ENCODE data around the gene RHCG. TPM values are rescaled to one million over a fixed set of nuclear protein-coding genes. Genes with fewer than 3 reads are reported as not detected.

RHCG gene
- polyA plus RNA-seq, 1 of the 3 experiments (the other 2 are of a cell fraction), result not detected

DNA sequence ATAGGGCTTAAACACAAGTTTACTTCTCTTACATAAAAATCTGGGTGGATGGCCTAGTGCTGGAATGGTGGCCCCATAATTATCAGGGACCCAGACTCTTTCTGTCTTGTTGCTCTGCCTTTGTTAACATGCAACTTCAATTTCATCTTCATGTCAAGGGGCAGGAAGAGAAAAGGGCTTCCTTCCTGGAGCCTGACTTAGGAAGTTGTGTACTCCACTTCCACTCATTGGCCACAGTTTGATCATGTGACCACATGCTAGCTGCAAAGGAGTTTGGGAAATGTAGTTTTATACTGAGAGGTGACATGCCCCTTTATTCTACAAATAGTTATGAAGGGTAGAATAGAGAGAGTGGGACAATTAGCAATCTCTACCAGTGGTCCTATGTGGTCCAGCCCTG, 39.3 kb downstream of the RHCG start (continued):
- TF ChIP-seq, protein P1, sequence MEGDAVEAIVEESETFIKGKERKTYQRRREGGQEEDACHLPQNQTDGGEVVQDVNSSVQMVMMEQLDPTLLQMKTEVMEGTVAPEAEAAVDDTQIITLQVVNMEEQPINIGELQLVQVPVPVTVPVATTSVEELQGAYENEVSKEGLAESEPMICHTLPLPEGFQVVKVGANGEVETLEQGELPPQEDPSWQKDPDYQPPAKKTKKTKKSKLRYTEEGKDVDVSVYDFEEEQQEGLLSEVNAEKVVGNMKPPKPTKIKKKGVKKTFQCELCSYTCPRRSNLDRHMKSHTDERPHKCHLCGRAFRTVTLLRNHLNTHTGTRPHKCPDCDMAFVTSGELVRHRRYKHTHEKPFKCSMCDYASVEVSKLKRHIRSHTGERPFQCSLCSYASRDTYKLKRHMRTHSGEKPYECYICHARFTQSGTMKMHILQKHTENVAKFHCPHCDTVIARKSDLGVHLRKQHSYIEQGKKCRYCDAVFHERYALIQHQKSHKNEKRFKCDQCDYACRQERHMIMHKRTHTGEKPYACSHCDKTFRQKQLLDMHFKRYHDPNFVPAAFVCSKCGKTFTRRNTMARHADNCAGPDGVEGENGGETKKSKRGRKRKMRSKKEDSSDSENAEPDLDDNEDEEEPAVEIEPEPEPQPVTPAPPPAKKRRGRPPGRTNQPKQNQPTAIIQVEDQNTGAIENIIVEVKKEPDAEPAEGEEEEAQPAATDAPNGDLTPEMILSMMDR (IDR thresholded peaks at IDR 0.05), result no peak
- no peak for TF ChIP-seq FOXJ3 (CRISPR knock-in tag; IDR thresholded peaks at IDR 0.05)
- no peak for TF ChIP-seq RFX5 (IDR thresholded peaks at IDR 0.05; ENCODE audit: low read length)
- no peak for TF ChIP-seq TEAD4 (IDR thresholded peaks at IDR 0.05; ENCODE audit: borderline replicate concordance, insufficient read depth)
- TF ChIP-seq MEF2A (IDR thresholded peaks at IDR 0.05; ENCODE audit: borderline replicate concordance, low read depth), result no peak
- no peak for TF ChIP-seq JUND (IDR thresholded peaks at IDR 0.05)
- no peak for TF ChIP-seq POLR2AphosphoS5 (IDR thresholded peaks at IDR 0.05; ENCODE audit: low read depth, low read length)

DNA sequence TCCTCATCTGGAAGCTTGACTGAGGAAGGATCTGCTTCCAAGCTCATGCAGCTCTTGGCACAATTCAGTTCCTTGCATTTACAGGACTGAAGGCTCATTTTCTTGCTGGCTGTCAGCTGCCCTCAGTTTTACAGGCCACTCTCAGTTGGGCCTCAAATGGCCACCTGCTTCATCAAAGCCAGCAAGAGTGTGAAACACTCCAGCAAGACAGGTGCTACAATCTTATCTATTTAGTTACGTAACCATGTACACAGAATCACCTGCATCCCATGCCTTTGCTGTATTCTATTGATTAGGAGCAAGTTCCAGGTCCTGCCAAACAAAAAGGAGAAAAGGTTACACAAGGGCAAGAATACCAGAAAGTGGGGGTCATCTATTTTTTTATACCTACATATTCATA, 40.8 kb downstream of the RHCG start:
- H3K9ac ChIP-seq, result no peak overlapping the region
- no peak for TF ChIP-seq MEF2A (IDR thresholded peaks at IDR 0.05; ENCODE audit: borderline replicate concordance, low read depth)
- H3K9me2 ChIP-seq, result no peaks in the 10 kb centered on the region
- no peaks in the 10 kb centered on the region for H3K27me3 ChIP-seq (ENCODE audit: insufficient read depth)
- H3K27ac ChIP-seq (ENCODE audit: low read depth in 2 of 2, low read length in 1 of 2), result no peak overlapping the region
- H3F3A ChIP-seq (replicated peaks; ENCODE audit: insufficient read depth), result no peaks in the 10 kb centered on the region
- ChIA-PET CTCF (interaction anchor here (1.3 to 5.0 kb wide), 5 partner anchors 8 to 99 kb away, joined by 3 to 23 read pairs (median 8); no protein-coding TSS in a partner anchor), POLR2A (no interaction called here)
- H3K4me1 ChIP-seq (ENCODE audit: control insufficient read depth in 1 of 2, insufficient read depth in 2 of 2, low read depth in 1 of 2, low read length in 1 of 2), result peaks cover 3 to 21% of the 10 kb centered on the region in 2 experiments; a peak in 3 of 4 replicates
- no peaks in the 10 kb centered on the region for H3K9me3 ChIP-seq
- WGBS (ENCODE audit: low lambda C conversion rate), result 67% methylated on average over 1 of the region's 1 CpG
- no peak overlapping the region for H2AFZ ChIP-seq (ENCODE audit: low read depth)
- no peaks in the 10 kb centered on the region for H4K20me1 ChIP-seq (ENCODE audit: insufficient read depth)
- DNase-seq, result no peak
- no peaks in the 10 kb centered on the region for H3K79me2 ChIP-seq (ENCODE audit: insufficient read depth)
- H3K4me2 ChIP-seq, result no peak overlapping the region
- no peaks in the 10 kb centered on the region for H3K36me3 ChIP-seq (replicated peaks in 1 of 2; ENCODE audit: control insufficient read depth in 1 of 2, insufficient read depth in 2 of 2, low read length in 1 of 2)
- H3K4me3 ChIP-seq (ENCODE audit: low read depth in 2 of 2, low read length in 1 of 2), result no peak overlapping the region

DNA sequence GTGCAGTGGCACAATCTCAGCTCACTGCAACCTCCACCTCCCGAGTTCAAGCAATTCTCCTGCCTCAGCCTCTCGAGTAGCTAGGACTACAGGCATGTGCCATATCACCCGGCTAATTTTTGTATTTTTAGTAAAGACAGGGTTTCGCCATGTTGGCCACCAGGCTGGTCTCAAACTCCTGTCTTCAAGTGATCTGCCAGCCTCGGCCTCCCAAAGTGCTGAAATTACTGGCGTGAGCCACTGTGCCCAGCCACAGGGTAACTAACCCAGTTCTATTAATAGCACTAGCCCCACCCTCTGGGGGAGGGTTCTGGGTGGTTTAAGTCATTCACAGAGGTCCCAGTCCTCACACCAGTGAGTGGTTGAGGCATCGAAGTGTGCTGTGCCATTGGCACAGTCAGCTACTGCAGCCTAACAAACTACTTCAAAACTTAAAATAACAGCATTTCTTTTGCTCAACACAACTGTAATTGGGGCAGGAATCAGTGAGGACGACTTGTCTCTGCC, 44.0 kb downstream of the RHCG start:
- Histone ChIP-seq H3F3A (replicated peaks; ENCODE audit: insufficient read depth) (no peaks in the 10 kb centered on the region), H4K20me1 (ENCODE audit: insufficient read depth) (no peaks in the 10 kb centered on the region), H3K9me3 (no peaks in the 10 kb centered on the region), H3K4me2 (no peak overlapping the region), H3K4me1 (ENCODE audit: control insufficient read depth in 1 of 2, insufficient read depth in 2 of 2, low read depth in 1 of 2, low read length in 1 of 2) (peaks cover 9 to 49% of the 10 kb centered on the region in 2 experiments; a peak in 3 of 4 replicates), H3K9me2 (no peaks in the 10 kb centered on the region), H3K79me2 (ENCODE audit: insufficient read depth) (no peaks in the 10 kb centered on the region), H2AFZ (ENCODE audit: low read depth) (no peak overlapping the region), H3K4me3 (ENCODE audit: low read depth in 2 of 2, low read length in 1 of 2) (no peak overlapping the region), H3K9ac (no peak overlapping the region), H3K36me3 (replicated peaks in 1 of 2; ENCODE audit: control insufficient read depth in 1 of 2, insufficient read depth in 2 of 2, low read length in 1 of 2) (no peaks in the 10 kb centered on the region), H3K27ac (ENCODE audit: low read depth in 2 of 2, low read length in 1 of 2) (no peak overlapping the region), H3K27me3 (ENCODE audit: insufficient read depth) (no peaks in the 10 kb centered on the region)
- WGBS (ENCODE audit: low lambda C conversion rate), result 76% methylated on average over 8 of the region's 8 CpGs
- TF ChIP-seq ELF1 (IDR thresholded peaks at IDR 0.05) (no peak), POLR2AphosphoS5 (IDR thresholded peaks at IDR 0.05; ENCODE audit: low read depth, low read length) (no peak), FOXM1 (IDR thresholded peaks at IDR 0.05; ENCODE audit: low read depth) (no peak), JUND (IDR thresholded peaks at IDR 0.05) (no peak), FOXJ3 (CRISPR knock-in tag; IDR thresholded peaks at IDR 0.05) (no peak), RAD21 (IDR thresholded peaks at IDR 0.05; ENCODE audit: low read length) (no peak), NRF1 (IDR thresholded peaks at IDR 0.05; ENCODE audit: low read depth, low read length) (no peak), MXI1 (IDR thresholded peaks at IDR 0.05; ENCODE audit: low read depth, low read length) (no peak), TEAD4 (IDR thresholded peaks at IDR 0.05; ENCODE audit: borderline replicate concordance, insufficient read depth) (no peak), EZH2phosphoT487 (IDR thresholded peaks at IDR 0.05; ENCODE audit: borderline replicate concordance, low read depth) (no peak)
- TF ChIP-seq, protein P2, sequence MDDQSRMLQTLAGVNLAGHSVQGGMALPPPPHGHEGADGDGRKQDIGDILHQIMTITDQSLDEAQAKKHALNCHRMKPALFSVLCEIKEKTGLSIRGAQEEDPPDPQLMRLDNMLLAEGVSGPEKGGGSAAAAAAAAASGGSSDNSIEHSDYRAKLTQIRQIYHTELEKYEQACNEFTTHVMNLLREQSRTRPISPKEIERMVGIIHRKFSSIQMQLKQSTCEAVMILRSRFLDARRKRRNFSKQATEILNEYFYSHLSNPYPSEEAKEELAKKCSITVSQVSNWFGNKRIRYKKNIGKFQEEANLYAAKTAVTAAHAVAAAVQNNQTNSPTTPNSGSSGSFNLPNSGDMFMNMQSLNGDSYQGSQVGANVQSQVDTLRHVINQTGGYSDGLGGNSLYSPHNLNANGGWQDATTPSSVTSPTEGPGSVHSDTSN (IDR thresholded peaks at IDR 0.05), result no peak
- DNase-seq, result no peak
- CTCF ChIA-PET, result interaction anchor here (2.9 to 5.2 kb wide), 3 partner anchors 11 to 93 kb away, joined by 10 to 33 read pairs (median 23); no protein-coding TSS in a partner anchor
- POLR2A ChIA-PET, result no interaction called here

All from SK-N-SH (cell line).